Activated naive CD8-positive, alpha-beta T cell treated with anti-CD3 and anti-CD28 coated beads, Interleukin-2, amount 50 U/mL, for 24 hours (primary cell): ENCODE measurements around the gene ARPC5.

ENCODE experiments used
- ATAC-seq: fragments of 150-1000 bp; cut with Tn5 transposase; one replicate; pipeline ENCODE4 v1.10.0; 2021
- DNase-seq: peaks from one replicate; pipeline ENCODE4 v3.0.0; 2021
- H3K27ac Mint-ChIP-seq: one replicate; pipeline ENCODE4 v1.8.0; 2021; ENCODE audit warnings: mild to moderate bottlenecking, mixed read lengths
- H3K27me3 Mint-ChIP-seq: one replicate; pipeline ENCODE4 v1.8.0; 2021; ENCODE audit warnings: mixed read lengths
- H3K36me3 Mint-ChIP-seq: one replicate; pipeline ENCODE4 v1.8.0; 2021; ENCODE audit warnings: low read depth, mixed read lengths
- H3K4me1 Mint-ChIP-seq: one replicate; pipeline ENCODE4 v1.8.0; 2021; ENCODE audit warnings: mixed read lengths
- H3K4me3 Mint-ChIP-seq: one replicate; pipeline ENCODE4 v1.8.0; 2021; ENCODE audit warnings: mild to moderate bottlenecking, moderate library complexity, mixed read lengths
- H3K9me3 Mint-ChIP-seq: one replicate; pipeline ENCODE4 v1.8.0; 2021; ENCODE audit warnings: mixed read lengths

Gene ARPC5

DNA sequence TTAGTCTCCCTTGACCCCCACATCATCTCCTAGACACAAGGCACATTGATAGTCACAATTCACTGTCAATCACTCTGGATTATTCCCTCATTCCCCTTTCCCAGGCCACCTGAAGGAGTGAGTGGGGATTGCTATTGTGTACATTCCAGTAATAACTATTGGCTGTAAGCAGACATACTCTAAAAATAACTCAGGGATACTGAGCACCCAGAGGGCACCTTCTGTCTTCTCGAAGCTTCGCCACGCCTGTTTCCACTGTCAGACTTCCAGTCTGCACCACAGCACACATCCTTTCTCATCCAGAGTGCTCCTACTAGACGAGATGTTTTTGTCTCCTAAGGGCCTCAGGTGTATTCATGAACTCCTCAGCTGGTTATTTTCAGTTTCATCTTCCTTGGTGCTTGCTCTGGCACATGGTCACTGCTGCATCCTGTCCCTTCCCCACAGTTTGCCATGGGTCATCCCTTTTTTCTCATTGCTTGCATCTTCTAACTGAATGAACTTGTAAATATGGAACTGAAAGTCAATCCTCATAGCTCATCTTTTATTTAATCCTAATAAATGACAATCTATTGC lies 18.4 kb upstream of the ARPC5 start:
- DNase-seq (no peak), ATAC-seq (no peak)
- no peak overlapping the region for H3K27ac Mint-ChIP-seq
- H3K4me1 Mint-ChIP-seq: peaks cover 30% of the 10 kb centered on the region
- H3K9me3 Mint-ChIP-seq: no peaks in the 10 kb centered on the region
- no peaks in the 10 kb centered on the region for H3K27me3 Mint-ChIP-seq
- no peak overlapping the region for H3K4me3 Mint-ChIP-seq
- no peaks in the 10 kb centered on the region for H3K36me3 Mint-ChIP-seq

GRCh38 chr1:183653462-183653794 lies 17.8 kb upstream of the ARPC5 start:
- H3K36me3 Mint-ChIP-seq: no peaks in the 10 kb centered on the region
- no peaks in the 10 kb centered on the region for H3K9me3 Mint-ChIP-seq
- DNase-seq (no peak), ATAC-seq (no peak)
- H3K27me3 Mint-ChIP-seq: no peaks in the 10 kb centered on the region
- H3K4me3 Mint-ChIP-seq: no peak overlapping the region
- H3K27ac Mint-ChIP-seq: no peak overlapping the region
- peaks cover 30% of the 10 kb centered on the region for H3K4me1 Mint-ChIP-seq

DNA sequence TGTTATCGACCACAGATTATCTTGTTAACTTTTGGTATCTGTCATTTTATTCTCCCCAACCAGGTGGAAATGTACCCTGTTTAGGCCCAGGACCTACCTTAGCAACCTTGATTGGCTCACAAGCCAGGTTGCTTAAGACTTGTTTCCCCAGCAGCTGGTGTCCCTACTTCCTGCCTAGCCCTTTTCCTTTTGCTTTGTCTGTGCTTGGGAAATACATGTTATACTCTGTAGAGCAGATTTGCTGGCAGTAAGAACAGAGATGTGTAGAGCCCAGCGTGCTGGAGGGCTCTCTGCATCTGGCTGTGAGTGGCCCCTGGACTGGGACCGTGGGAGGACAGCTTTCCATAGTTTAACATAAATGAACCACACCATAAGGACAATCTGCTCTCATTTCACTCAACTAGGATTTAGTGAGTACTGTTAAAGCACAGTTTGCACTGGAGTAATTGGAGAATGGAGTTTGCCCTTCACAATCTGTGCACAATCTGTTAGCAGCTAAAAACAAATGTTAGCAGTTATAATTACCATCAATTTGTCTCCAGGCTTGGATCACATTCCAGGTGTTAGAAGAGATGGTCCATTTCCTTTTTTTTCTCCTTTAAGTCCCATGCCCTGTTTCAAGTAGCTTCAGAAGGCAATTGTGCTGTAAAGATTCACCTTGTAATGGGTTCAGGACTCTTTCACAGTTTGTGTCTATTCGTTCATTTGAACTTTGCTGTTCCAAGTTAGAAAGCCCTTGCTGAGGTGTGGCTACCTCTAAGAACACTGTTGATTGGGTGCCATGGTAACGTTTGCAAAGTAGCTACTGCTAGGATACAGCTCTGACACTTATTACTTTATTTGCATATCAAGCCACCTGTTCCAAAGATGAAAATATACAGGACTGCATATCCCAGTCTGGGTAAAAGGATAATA lies 17.2 kb upstream of the ARPC5 start, which contains the start of gene APOBEC4:
Gene APOBEC4, minus strand, starts transcription at position 770 of the 915 bp plus-strand sequence. CDS start 4,535 bp downstream, outside the sequence.
- Mint-ChIP-seq H3K4me3 (peak within 1 kb of the TSS; percentile 16), H3K9me3 (no peaks in the 10 kb centered on the region), H3K4me1 (peaks cover 30% of the 10 kb centered on the region), H3K27me3 (no peaks in the 10 kb centered on the region), H3K36me3 (no peaks in the 10 kb centered on the region), H3K27ac (peak within 1 kb of the TSS; percentile 58)
- ATAC-seq (peak; percentile 33), DNase-seq (no peak)

GRCh38 chr1:183652107-183652506 lies 16.5 kb upstream of the ARPC5 start:
- peak; percentile 92 for ATAC-seq
- H3K36me3 Mint-ChIP-seq: no peaks in the 10 kb centered on the region
- H3K9me3 Mint-ChIP-seq: no peaks in the 10 kb centered on the region
- peak overlapping the region; percentile 58 for H3K27ac Mint-ChIP-seq
- no peaks in the 10 kb centered on the region for H3K27me3 Mint-ChIP-seq
- DNase-seq: no peak
- H3K4me1 Mint-ChIP-seq: peaks cover 30% of the 10 kb centered on the region
- no peak overlapping the region for H3K4me3 Mint-ChIP-seq

GRCh38 chr1:183651612-183652011 lies 16.0 kb upstream of the ARPC5 start:
- no peak for ATAC-seq
- Mint-ChIP-seq H3K4me1 (peaks cover 30% of the 10 kb centered on the region), H3K27me3 (no peaks in the 10 kb centered on the region), H3K9me3 (no peaks in the 10 kb centered on the region), H3K36me3 (no peaks in the 10 kb centered on the region), H3K27ac (peak overlapping the region; percentile 58), H3K4me3 (no peak overlapping the region)
- DNase-seq: no peak

DNA sequence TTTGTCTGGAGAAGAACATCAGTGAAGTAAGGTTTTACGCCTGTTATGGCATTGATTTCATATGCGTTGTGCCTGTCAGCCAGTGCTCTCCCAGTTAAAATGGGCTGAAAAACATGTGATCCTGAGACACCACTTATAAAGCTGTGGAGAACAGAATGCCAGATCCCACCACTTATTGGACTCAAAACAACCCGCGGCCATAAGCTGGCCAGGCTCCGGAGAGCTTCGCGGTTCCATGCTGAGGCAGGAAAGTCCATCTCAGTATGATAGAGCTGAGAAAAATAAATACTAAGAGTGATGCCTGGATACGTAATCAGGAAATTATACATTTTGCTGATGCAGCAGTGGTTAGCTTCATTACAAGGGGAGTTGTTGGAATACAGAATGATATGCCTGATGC lies 12.5 kb upstream of the ARPC5 start:
- Mint-ChIP-seq H3K4me1 (peaks cover 18% of the 10 kb centered on the region), H3K4me3 (no peak overlapping the region), H3K36me3 (no peaks in the 10 kb centered on the region), H3K9me3 (no peaks in the 10 kb centered on the region), H3K27me3 (no peaks in the 10 kb centered on the region), H3K27ac (no peak overlapping the region)
- ATAC-seq (no peak), DNase-seq (no peak)

DNA sequence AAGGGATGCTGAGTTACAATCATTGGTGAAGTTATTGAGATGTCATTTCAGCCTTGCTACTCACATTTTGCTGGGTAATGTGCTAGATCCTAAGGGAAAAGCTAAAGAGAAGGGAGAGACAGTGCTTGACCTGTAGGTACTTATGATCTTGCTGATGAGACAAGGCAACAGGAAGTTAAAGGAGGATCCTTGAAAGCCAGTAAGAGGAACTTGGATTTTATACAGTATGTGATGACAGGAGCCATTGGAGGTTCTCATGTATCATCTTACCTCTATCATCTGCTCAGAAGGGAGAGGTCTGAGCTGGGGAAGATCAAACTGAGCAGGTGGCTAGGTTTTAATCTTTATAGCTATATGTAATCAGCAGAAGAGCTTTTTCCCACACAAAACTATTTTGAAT lies 11.2 kb upstream of the ARPC5 start:
- Mint-ChIP-seq H3K9me3 (no peaks in the 10 kb centered on the region), H3K27me3 (no peaks in the 10 kb centered on the region), H3K4me3 (no peak overlapping the region), H3K27ac (no peak overlapping the region), H3K4me1 (peaks cover 6% of the 10 kb centered on the region), H3K36me3 (no peaks in the 10 kb centered on the region)
- ATAC-seq: no peak
- DNase-seq: no peak

DNA sequence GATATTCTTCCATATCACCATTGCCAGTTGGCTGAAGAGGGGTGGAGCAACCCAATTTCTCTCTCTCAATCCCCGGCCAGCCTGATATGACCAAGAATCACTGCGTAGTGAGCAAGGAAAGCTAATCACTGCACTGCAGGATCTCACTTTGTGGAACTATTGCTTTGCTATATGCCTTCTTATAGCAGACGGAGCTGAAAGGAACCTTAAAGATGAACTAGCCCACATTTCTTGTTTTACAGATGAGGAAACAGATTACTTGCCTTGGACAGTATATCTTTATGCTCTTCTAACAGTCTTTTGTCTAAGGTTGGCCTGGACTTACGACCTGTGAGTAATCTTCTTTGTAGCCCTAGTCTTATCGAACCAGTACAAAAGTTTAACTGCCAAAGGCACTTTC lies 9.9 kb upstream of the ARPC5 start:
- no peak for ATAC-seq
- Mint-ChIP-seq H3K4me1 (no peaks in the 10 kb centered on the region), H3K9me3 (no peaks in the 10 kb centered on the region), H3K27me3 (no peaks in the 10 kb centered on the region), H3K36me3 (no peaks in the 10 kb centered on the region), H3K4me3 (no peak overlapping the region), H3K27ac (no peak overlapping the region)
- DNase-seq: no peak

DNA sequence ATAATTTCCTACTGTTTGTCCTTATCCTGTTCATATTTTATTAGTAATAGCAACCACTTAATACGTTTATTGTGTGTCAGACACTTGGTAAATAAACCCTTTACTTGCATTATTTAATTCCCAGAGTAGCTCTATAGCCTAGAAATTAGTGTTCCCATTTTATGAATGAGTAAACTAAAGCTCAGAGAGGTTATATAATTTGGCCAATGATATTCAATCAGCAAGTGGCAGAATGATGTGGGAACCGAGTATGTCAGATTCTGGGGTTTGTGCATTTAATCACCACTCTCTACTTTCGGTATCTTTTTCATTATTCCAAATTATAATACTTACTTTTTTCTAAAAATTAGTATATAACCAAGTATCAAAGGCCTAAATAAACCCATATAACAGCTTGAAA lies 6.6 kb upstream of the ARPC5 start:
- DNase-seq (no peak), ATAC-seq (no peak)
- Mint-ChIP-seq H3K4me1 (no peaks in the 10 kb centered on the region), H3K4me3 (no peak overlapping the region), H3K36me3 (no peaks in the 10 kb centered on the region), H3K27me3 (peaks cover 1% of the 10 kb centered on the region), H3K27ac (no peak overlapping the region), H3K9me3 (no peaks in the 10 kb centered on the region)

GRCh38 chr1:183640193-183640592 lies 4.6 kb upstream of the ARPC5 start:
- peaks cover 9% of the 10 kb centered on the region for H3K4me1 Mint-ChIP-seq
- no peak for ATAC-seq
- H3K4me3 Mint-ChIP-seq: no peak overlapping the region
- H3K9me3 Mint-ChIP-seq: no peaks in the 10 kb centered on the region
- H3K27me3 Mint-ChIP-seq: peaks cover 12% of the 10 kb centered on the region
- H3K27ac Mint-ChIP-seq: no peak overlapping the region
- no peak for DNase-seq
- H3K36me3 Mint-ChIP-seq: no peaks in the 10 kb centered on the region

DNA sequence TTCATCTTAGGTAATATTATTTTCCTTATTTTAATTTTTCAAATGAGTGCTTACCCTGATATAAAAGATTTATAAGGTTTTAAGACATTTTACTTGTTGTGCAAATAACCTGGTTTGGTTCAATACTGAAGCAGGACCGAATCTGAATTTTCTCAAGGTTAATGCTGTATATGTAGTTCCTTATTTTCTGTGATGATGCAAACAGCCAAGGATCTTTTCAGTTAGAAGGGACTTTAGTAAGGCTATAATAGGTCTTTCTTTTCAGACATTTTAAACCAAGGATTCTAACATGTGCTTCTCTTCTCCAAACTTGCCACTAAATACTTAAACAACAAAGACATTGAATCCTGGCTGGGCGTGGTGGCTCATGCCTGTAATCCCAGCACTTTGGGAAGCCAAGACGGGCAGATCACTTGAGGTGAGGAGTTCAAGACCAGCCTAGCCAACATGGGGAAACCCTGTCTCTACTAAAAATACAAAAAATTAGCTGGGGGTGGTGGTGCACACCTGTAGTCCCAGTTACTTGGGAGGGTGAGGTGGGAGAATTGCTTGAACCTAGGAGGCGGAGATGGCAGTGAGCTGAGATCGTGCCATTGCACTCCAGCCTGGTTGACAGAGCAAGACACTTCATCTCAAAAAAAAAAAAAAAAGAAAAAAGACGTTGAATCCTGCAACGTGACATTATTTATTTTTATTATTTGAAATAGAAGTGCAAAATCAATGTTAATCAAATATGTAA lies 3.2 kb upstream of the ARPC5 start:
- DNase-seq (no peak), ATAC-seq (no peak)
- Mint-ChIP-seq H3K4me1 (peaks cover 9% of the 10 kb centered on the region), H3K36me3 (no peaks in the 10 kb centered on the region), H3K27me3 (peaks cover 12% of the 10 kb centered on the region), H3K9me3 (no peaks in the 10 kb centered on the region), H3K4me3 (no peak overlapping the region), H3K27ac (no peak overlapping the region)

- no peak for ATAC-seq
- DNase-seq: no peak
- H3K27me3 Mint-ChIP-seq: peaks cover 12% of the 10 kb centered on the region
- no peaks in the 10 kb centered on the region for H3K9me3 Mint-ChIP-seq
- H3K4me1 Mint-ChIP-seq: peaks cover 26% of the 10 kb centered on the region
- peak overlapping the region; percentile 99 for H3K4me3 Mint-ChIP-seq
- H3K27ac Mint-ChIP-seq: no peak overlapping the region
- peaks cover 8% of the 10 kb centered on the region for H3K36me3 Mint-ChIP-seq
Measured at GRCh38 chr1:183636783-183637182, 1.2 kb upstream of the ARPC5 start.

GRCh38 chr1:183636334-183636682 lies 725 bp upstream of the ARPC5 start:
- Mint-ChIP-seq H3K36me3 (peaks cover 10% of the 10 kb centered on the region), H3K27me3 (peaks cover 12% of the 10 kb centered on the region), H3K9me3 (no peaks in the 10 kb centered on the region), H3K27ac (peak overlapping the region; percentile 99), H3K4me3 (peak overlapping the region; percentile 99), H3K4me1 (peaks cover 30% of the 10 kb centered on the region)
- no peak for DNase-seq
- no peak for ATAC-seq

GRCh38 chr1:183635099-183635605 lies 431 bp downstream of the ARPC5 start:
- ATAC-seq: peak; percentile 9
- Mint-ChIP-seq H3K36me3 (peaks cover 18% of the 10 kb centered on the region), H3K27me3 (peaks cover 12% of the 10 kb centered on the region), H3K4me3 (peak overlapping the region; percentile 99), H3K27ac (peak overlapping the region; percentile 99), H3K4me1 (peaks cover 39% of the 10 kb centered on the region), H3K9me3 (no peaks in the 10 kb centered on the region)
- DNase-seq: peak; percentile 35
